Inflammatory macrophage treated with lipopolysaccharide for 1 hour (primary cell): ENCODE measurements around the gene MS4A8.
"Not testable (repeated sequence)": the region's sequence is repeated elsewhere in the genome, so short reads cannot be mapped to it uniquely, and the experiment has no call there.

ENCODE experiments used
- DNase-seq, 2 donors: peaks; one replicate each; pipeline ENCODE4 v3.0.0-alpha.2; 2020 to 2022

MS4A8 gene

GRCh38 chr11:60725592-60725991, 26.2 kb downstream of the MS4A8 start:
- no peak for DNase-seq

GRCh38 chr11:60731586-60731985, 32.2 kb downstream of the MS4A8 start:
- DNase-seq, result no peak

- no peak for DNase-seq
Observed at GRCh38 chr11:60734279-60734678, 34.9 kb downstream of the MS4A8 start.

GRCh38 chr11:60739114-60739513, 39.7 kb downstream of the MS4A8 start:
- DNase-seq, result no peak

GRCh38 chr11:60740573-60740972, 41.2 kb downstream of the MS4A8 start:
- DNase-seq, result no peak

GRCh38 chr11:60741421-60741820, 42.0 kb downstream of the MS4A8 start:
- no peak for DNase-seq

- DNase-seq, result no peak
Observed at GRCh38 chr11:60743058-60743457, 43.6 kb downstream of the MS4A8 start.

- DNase-seq, result no peak
Observed at GRCh38 chr11:60744114-60744513, 44.7 kb downstream of the MS4A8 start.

GRCh38 chr11:60747359-60747873, 48.0 kb downstream of the MS4A8 start:
- DNase-seq, result no peak

GRCh38 chr11:60748225-60748624, 48.8 kb downstream of the MS4A8 start:
- no peak for DNase-seq

- no peak for DNase-seq
Observed at GRCh38 chr11:60748821-60749220, 49.4 kb downstream of the MS4A8 start.

GRCh38 chr11:60750911-60751310, 51.5 kb downstream of the MS4A8 start:
- no peak for DNase-seq

GRCh38 chr11:60753309-60753708, 53.9 kb downstream of the MS4A8 start:
- no peak for DNase-seq

- DNase-seq, result no peak
Observed at GRCh38 chr11:60754887-60755286, 55.5 kb downstream of the MS4A8 start.

- DNase-seq, result no peak
Observed at GRCh38 chr11:60756307-60757032, 57.1 kb downstream of the MS4A8 start, which contains the start of gene MS4A15. TSS of gene MS4A15 (plus strand) at chr11:60756867. CDS start at chr11:60763734, 6,867 bp downstream.

GRCh38 chr11:60757231-60757800, 57.9 kb downstream of the MS4A8 start:
- DNase-seq, result no peak

GRCh38 chr11:60758671-60759070, 59.3 kb downstream of the MS4A8 start:
- DNase-seq, result not testable (repeated sequence)

- DNase-seq, result peak; percentile 28 to 29
Observed at GRCh38 chr11:60759438-60760225, 60.2 kb downstream of the MS4A8 start.

GRCh38 chr11:60761436-60762190, 62.2 kb downstream of the MS4A8 start:
- DNase-seq, result no peak

- peak in 1 of 2 donors; percentile 14 for DNase-seq
Observed at GRCh38 chr11:60762851-60763691, 63.7 kb downstream of the MS4A8 start.

GRCh38 chr11:60763692-60764369, 64.4 kb downstream of the MS4A8 start:
- no peak for DNase-seq
